Right ventricle myocardium superior (tissue), 1 donor: ENCODE measurements around the gene RAB3C. TPM values are rescaled to one million over a fixed set of nuclear protein-coding genes. Genes with fewer than 3 reads are reported as not detected.
"Not testable (repeated sequence)": the region's sequence is repeated elsewhere in the genome, so short reads cannot be mapped to it uniquely, and the experiment has no call there.

Experiments used
- ATAC-seq: fragments of 200-7000 bp; cut with Tn5 transposase; one replicate; pipeline ENCODE4 v1.9.1; 2020; ENCODE audit warnings: mild to moderate bottlenecking; ENCODE audit not compliant: poor library complexity
- DNase-seq: peaks from one replicate; pipeline ENCODE4 v3.0.0-alpha.2; 2020
- intact Hi-C: fragments of 100-400 bp; cut with DNase I; formaldehyde crosslinking; loops from one replicate; pipeline ENCODE4 v1.11.2; 2022
- total RNA-seq: library from RNA; stranded (reverse); fragmentation: NEBNext Ultra II Directional; extraction: Animal tissue kit (Norgen Biotek cat#: 25700); gene quantifications from one replicate; pipeline ENCODE4 v1.2.1, GENCODE V29; 2021
- donor health status: DM: no; HTN: yes; CAD: no; lungs with severe emphysema.

Gene RAB3C
- total RNA-seq, 1 donor from 2014 or later, result 0.83 TPM

GRCh38 chr5:58666598-58667581 lies 84.0 kb downstream of the RAB3C start:
- intact Hi-C loops, result no loop called here
- ATAC-seq (peak; percentile 30), DNase-seq (no peak)

GRCh38 chr5:58670582-58670981 lies 87.7 kb downstream of the RAB3C start:
- DNase-seq (no peak), ATAC-seq (peak; percentile 87)
- intact Hi-C loops, result no loop called here

GRCh38 chr5:58671155-58671554 lies 88.3 kb downstream of the RAB3C start:
- peak; percentile 55 for ATAC-seq
- no peak for DNase-seq
- intact Hi-C loops, result no loop called here

GRCh38 chr5:58672521-58672920 lies 89.6 kb downstream of the RAB3C start:
- ATAC-seq (no peak), DNase-seq (no peak)
- intact Hi-C loops, result no loop called here

GRCh38 chr5:58674070-58674469 lies 91.2 kb downstream of the RAB3C start:
- ATAC-seq, result no peak
- no peak for DNase-seq
- intact Hi-C loops, result no loop called here

- DNase-seq, result no peak
- no peak for ATAC-seq
These were observed 91.8 kb downstream of the RAB3C start for GRCh38 chr5:58674711-58675110.

GRCh38 chr5:58675341-58675740 lies 92.5 kb downstream of the RAB3C start:
- no peak for ATAC-seq

More at GRCh38 chr5:58674711-58675110, 91.8 kb downstream of the RAB3C start:
- intact Hi-C loops, result no loop called here

GRCh38 chr5:58677650-58678049 lies 94.8 kb downstream of the RAB3C start:
- intact Hi-C loops, result no loop called here
- DNase-seq, result no peak
- no peak for ATAC-seq

More at GRCh38 chr5:58675341-58675740, 92.5 kb downstream of the RAB3C start:
- no peak for DNase-seq
- intact Hi-C loops, result no loop called here

- intact Hi-C loops, result no loop called here
- no peak for ATAC-seq
- DNase-seq, result no peak
These were observed 97.6 kb downstream of the RAB3C start for GRCh38 chr5:58680503-58680902.

GRCh38 chr5:58681943-58682342 lies 99.1 kb downstream of the RAB3C start:
- ATAC-seq, result no peak
- no peak for DNase-seq
- intact Hi-C loops, result no loop called here

GRCh38 chr5:58683567-58683966 lies 100.7 kb downstream of the RAB3C start:
- DNase-seq (no peak), ATAC-seq (no peak)
- intact Hi-C loops, result no loop called here

GRCh38 chr5:58687079-58687478 lies 104.2 kb downstream of the RAB3C start:
- DNase-seq (no peak), ATAC-seq (no peak)
- intact Hi-C loops, result no loop called here

- no peak for ATAC-seq
- intact Hi-C loops, result no loop called here
- DNase-seq, result no peak
These were observed 104.7 kb downstream of the RAB3C start for GRCh38 chr5:58687595-58687994.

- ATAC-seq, DNase-seq, intact Hi-C loops: not testable (repeated sequence)
These were observed 116.3 kb downstream of the RAB3C start for GRCh38 chr5:58699088-58699761.

- no peak for ATAC-seq
- intact Hi-C loops, result no loop called here
- DNase-seq, result no peak
These were observed 116.9 kb downstream of the RAB3C start for GRCh38 chr5:58699762-58700118.

GRCh38 chr5:58703925-58704555 lies 121.2 kb downstream of the RAB3C start:
- intact Hi-C loops, result no loop called here

GRCh38 chr5:58706736-58707135 lies 123.9 kb downstream of the RAB3C start:
- no peak for DNase-seq
- no peak for ATAC-seq
- intact Hi-C loops, result no loop called here

More at GRCh38 chr5:58703925-58704555, 121.2 kb downstream of the RAB3C start:
- ATAC-seq (no peak), DNase-seq (no peak)

GRCh38 chr5:58708456-58708855 lies 125.6 kb downstream of the RAB3C start:
- intact Hi-C loops, result no loop called here
- ATAC-seq (no peak), DNase-seq (no peak)

- not testable (repeated sequence) for ATAC-seq, DNase-seq
These were observed 127.5 kb downstream of the RAB3C start for GRCh38 chr5:58710425-58710824.

More at GRCh38 chr5:58710425-58710824, 127.5 kb downstream of the RAB3C start:
- intact Hi-C loops, result loop anchor here (10.0 kb wide), 1 partner anchor 216 kb away; the partner anchor contains the start of gene GAPT
